ENCODE data around the gene TBR1. TPM values are rescaled to one million over a fixed set of nuclear protein-coding genes. Genes with fewer than 3 reads are reported as not detected.

The TBR1 gene
- total RNA-seq, 4 donors from 2014 or later = not detected

GRCh38 chr2:161415034-161415986, 787 bp upstream of the TBR1 start:
- TF ChIP-seq CTCF (IDR thresholded peaks at IDR 0.05; ENCODE audit: low read depth) = no peak

- no peak for TF ChIP-seq CTCF (IDR thresholded peaks at IDR 0.05; ENCODE audit: low read depth)
These were observed 776 bp downstream of the TBR1 start for GRCh38 chr2:161416708-161417437.

GRCh38 chr2:161417438-161418274, 1.6 kb downstream of the TBR1 start:
- no peak for TF ChIP-seq CTCF (IDR thresholded peaks at IDR 0.05; ENCODE audit: low read depth)

GRCh38 chr2:161418275-161418714, 2.2 kb downstream of the TBR1 start:
- no peak for TF ChIP-seq CTCF (IDR thresholded peaks at IDR 0.05; ENCODE audit: low read depth)

GRCh38 chr2:161418715-161419637, 2.9 kb downstream of the TBR1 start:
- TF ChIP-seq CTCF (IDR thresholded peaks at IDR 0.05; ENCODE audit: low read depth) = no peak

GRCh38 chr2:161419638-161420190, 3.6 kb downstream of the TBR1 start:
- no peak for TF ChIP-seq CTCF (IDR thresholded peaks at IDR 0.05; ENCODE audit: low read depth)

All from subcutaneous adipose tissue (tissue), 4 donors.